HEK293 (cell line): Measurements from ENCODE around the gene MOG.

Experiments
- CTCF ChIA-PET: fragments of 350-600 bp; formaldehyde crosslinking; extraction: SDS; loops from one replicate; lab custom pipeline; 2021; ENCODE audit warnings: antibody characterized with exemption; lab: Yijun Ruan, JAX
- POLR2A ChIA-PET: fragments of 300-600 bp; formaldehyde crosslinking; extraction: SDS; loops from one replicate; lab custom pipeline; 2020; ENCODE audit warnings: antibody characterized with exemption, inconsistent platforms; lab: Yijun Ruan, JAX
- H3K27ac ChIP-seq: fragments of 200-500 bp; sonication (Bioruptor generic); 2 replicates; pipeline ENCODE4 v1.5.1; 2014; ENCODE audit warnings: low read depth, low read length, control low read depth, inconsistent platforms; ENCODE audit errors: extremely low read depth
- H3K36me3 ChIP-seq, 2 experiments: fragments of 200-500 bp in 1 of 2; sonication (Bioruptor generic) in 1 of 2; 1 replicate in 1 of 2; 2 replicates in 1 of 2; pipeline ENCODE4 v1.5.1; 2014 to 2017; ENCODE audit warnings: inconsistent platforms in 2 of 2, low read length in 2 of 2; ENCODE audit not compliant: control insufficient read depth in 2 of 2, insufficient read depth in 1 of 2
- H3K4me1 ChIP-seq: fragments of 200-500 bp; sonication (Bioruptor generic); 2 replicates; pipeline ENCODE4 v1.5.1; 2014; ENCODE audit warnings: mild to moderate bottlenecking, low read length, inconsistent platforms; ENCODE audit not compliant: control insufficient read depth, insufficient read depth
- H3K4me3 ChIP-seq: 2 replicates; pipeline ENCODE4 v1.5.1; 2011; ENCODE audit warnings: low read depth, mild to moderate bottlenecking, control low read depth, low read length, moderate library complexity
- H3K9me3 ChIP-seq: fragments of 200-500 bp; sonication (Bioruptor generic); 2 replicates; pipeline ENCODE4 v1.5.1; 2014; ENCODE audit warnings: low read depth, low read length, inconsistent platforms; ENCODE audit not compliant: control insufficient read depth, insufficient read depth
- BCL11B ChIP-seq: fragments of 450-650 bp; formaldehyde crosslinking; IDR thresholded peaks from 2 replicates; pipeline ENCODE4 v1.5.1; 2016; ENCODE audit warnings: low read depth, missing biosample characterization, missing genetic modification characterization
- EGR2 ChIP-seq: fragments of 450-650 bp; formaldehyde crosslinking; IDR thresholded peaks from 2 replicates; pipeline ENCODE4 v1.5.1; 2016; ENCODE audit warnings: low read depth, missing biosample characterization, missing genetic modification characterization
- FEZF1 ChIP-seq: fragments of 450-650 bp; formaldehyde crosslinking; IDR thresholded peaks from 2 replicates; pipeline ENCODE4 v1.5.1; 2016; ENCODE audit warnings: missing biosample characterization, missing genetic modification characterization
- HOXD13 ChIP-seq: sonication (generic); formaldehyde crosslinking; IDR thresholded peaks from 2 replicates; pipeline ENCODE4 v1.8.0; 2022; ENCODE audit warnings: missing genetic modification reagents, borderline replicate concordance
- IKZF3 ChIP-seq: fragments of 450-650 bp; IDR thresholded peaks from 2 replicates; pipeline ENCODE4 v1.5.0; 2018; ENCODE audit warnings: missing biosample characterization, mild to moderate bottlenecking, missing genetic modification characterization, moderate library complexity
- ZBTB1 ChIP-seq: fragments of 450-650 bp; formaldehyde crosslinking; IDR thresholded peaks from 2 replicates; pipeline ENCODE4 v1.5.1; 2016; ENCODE audit warnings: missing biosample characterization, missing genetic modification characterization
- ZBTB20 ChIP-seq: fragments of 450-650 bp; formaldehyde crosslinking; IDR thresholded peaks from 2 replicates; pipeline ENCODE4 v1.5.1; 2016; ENCODE audit warnings: missing biosample characterization, missing genetic modification characterization
- ZFP41 ChIP-seq: fragments of 450-650 bp; formaldehyde crosslinking; IDR thresholded peaks from 2 replicates; pipeline ENCODE4 v1.5.1; 2016; ENCODE audit warnings: missing biosample characterization, missing genetic modification characterization, borderline replicate concordance
- ZNF10 ChIP-seq: fragments of 450-650 bp; formaldehyde crosslinking; IDR thresholded peaks from 2 replicates; pipeline ENCODE4 v1.5.1; 2017; ENCODE audit warnings: missing biosample characterization, missing genetic modification characterization
- ZNF121 ChIP-seq: fragments of 450-650 bp; formaldehyde crosslinking; IDR thresholded peaks from 2 replicates; pipeline ENCODE4 v1.5.1; 2016; ENCODE audit warnings: missing biosample characterization, missing genetic modification characterization
- ZNF140 ChIP-seq: fragments of 450-650 bp; formaldehyde crosslinking; IDR thresholded peaks from 2 replicates; pipeline ENCODE4 v1.5.1; 2016; ENCODE audit warnings: missing biosample characterization, missing genetic modification characterization
- ZNF169 ChIP-seq: fragments of 450-650 bp; formaldehyde crosslinking; IDR thresholded peaks from 2 replicates; pipeline ENCODE4 v1.5.1; 2016; ENCODE audit warnings: missing biosample characterization, missing genetic modification characterization
- ZNF174 ChIP-seq: fragments of 450-650 bp; formaldehyde crosslinking; IDR thresholded peaks from 2 replicates; pipeline ENCODE4 v1.5.0; 2017; ENCODE audit warnings: missing biosample characterization, mild to moderate bottlenecking, missing genetic modification characterization
- ZNF19 ChIP-seq: fragments of 450-650 bp; formaldehyde crosslinking; IDR thresholded peaks from 2 replicates; pipeline ENCODE4; 2016; ENCODE audit warnings: missing biosample characterization, missing genetic modification characterization, low read depth
- ZNF24 ChIP-seq: fragments of 450-650 bp; formaldehyde crosslinking; IDR thresholded peaks from 2 replicates; pipeline ENCODE4 v1.5.1; 2016; ENCODE audit warnings: missing biosample characterization, missing genetic modification characterization
- ZNF266 ChIP-seq: fragments of 450-650 bp; formaldehyde crosslinking; IDR thresholded peaks from 2 replicates; pipeline ENCODE4 v1.5.1; 2016; ENCODE audit warnings: missing biosample characterization, missing genetic modification characterization, low read depth
- ZNF426 ChIP-seq: fragments of 450-650 bp; formaldehyde crosslinking; IDR thresholded peaks from 2 replicates; pipeline ENCODE4 v1.5.1; 2017; ENCODE audit warnings: missing biosample characterization, missing genetic modification characterization, mild to moderate bottlenecking, inconsistent platforms, moderate library complexity
- ZNF513 ChIP-seq: fragments of 450-650 bp; IDR thresholded peaks from 2 replicates; pipeline ENCODE4 v1.5.1; 2018; ENCODE audit warnings: missing biosample characterization, missing genetic modification characterization
- ZNF521 ChIP-seq: fragments of 450-650 bp; formaldehyde crosslinking; IDR thresholded peaks from 2 replicates; pipeline ENCODE4 v1.5.1; 2017; ENCODE audit warnings: missing biosample characterization, mild to moderate bottlenecking, missing genetic modification characterization
- ZNF571 ChIP-seq: fragments of 450-650 bp; formaldehyde crosslinking; IDR thresholded peaks from 2 replicates; pipeline ENCODE4 v1.5.0; 2017; ENCODE audit warnings: missing biosample characterization, missing genetic modification characterization
- ZNF670 ChIP-seq: fragments of 450-650 bp; formaldehyde crosslinking; IDR thresholded peaks from 2 replicates; pipeline ENCODE4 v1.5.1; 2016; ENCODE audit warnings: missing biosample characterization, missing genetic modification characterization, low read depth
- ZNF692 ChIP-seq: fragments of 450-650 bp; formaldehyde crosslinking; IDR thresholded peaks from 2 replicates; pipeline ENCODE4 v1.5.1; 2016; ENCODE audit warnings: missing biosample characterization, missing genetic modification characterization
- ZNF768 ChIP-seq: fragments of 450-650 bp; formaldehyde crosslinking; IDR thresholded peaks from 2 replicates; pipeline ENCODE4 v1.5.1; 2018; ENCODE audit warnings: missing biosample characterization, mild to moderate bottlenecking, missing genetic modification characterization
- ZNF776 ChIP-seq: fragments of 450-650 bp; formaldehyde crosslinking; IDR thresholded peaks from 2 replicates; pipeline ENCODE4 v1.5.0; 2017; ENCODE audit warnings: missing biosample characterization, missing genetic modification characterization, borderline replicate concordance
- ZNF777 ChIP-seq: fragments of 450-650 bp; formaldehyde crosslinking; IDR thresholded peaks from 2 replicates; pipeline ENCODE4 v1.5.1; 2017; ENCODE audit warnings: missing biosample characterization, missing genetic modification characterization, borderline replicate concordance
- ZNF792 ChIP-seq: fragments of 450-650 bp; formaldehyde crosslinking; IDR thresholded peaks from 2 replicates; pipeline ENCODE4 v1.5.1; 2016; ENCODE audit warnings: missing biosample characterization, missing genetic modification characterization
- ZNF843 ChIP-seq: fragments of 450-650 bp; formaldehyde crosslinking; IDR thresholded peaks from 2 replicates; pipeline ENCODE4 v1.5.1; 2016; ENCODE audit warnings: missing biosample characterization, missing genetic modification characterization
- ZSCAN18 ChIP-seq: fragments of 450-650 bp; formaldehyde crosslinking; IDR thresholded peaks from 2 replicates; pipeline ENCODE4 v1.5.1; 2016; ENCODE audit warnings: missing biosample characterization, missing genetic modification characterization
- ZSCAN30 ChIP-seq: fragments of 450-650 bp; IDR thresholded peaks from 2 replicates; pipeline ENCODE4 v1.5.1; 2018; ENCODE audit warnings: missing biosample characterization, mild to moderate bottlenecking, missing genetic modification characterization, moderate library complexity
- TF ChIP-seq, protein P1 (sequence below): fragments of 450-650 bp; formaldehyde crosslinking; IDR thresholded peaks from 2 replicates; pipeline ENCODE4 v1.5.1; 2016; ENCODE audit warnings: missing biosample characterization, missing genetic modification characterization
- TF ChIP-seq, protein P2 (sequence below): fragments of 450-650 bp; formaldehyde crosslinking; IDR thresholded peaks from 2 replicates; pipeline ENCODE4 v1.5.1; 2016; ENCODE audit warnings: missing biosample characterization, missing genetic modification characterization

MOG gene

GRCh38 chr6:29656798-29657197 lies at the start of gene MOG:
MOG (plus strand) TSS chr6:29657092; CDS start chr6:29657210, 118 bp downstream.
- no peak for TF ChIP-seq ZNF10 (tag by site-specific recombination)
- TF ChIP-seq ZNF521 (tag by site-specific recombination): no peak
- TF ChIP-seq ZNF426: no peak
- TF ChIP-seq, protein P1, sequence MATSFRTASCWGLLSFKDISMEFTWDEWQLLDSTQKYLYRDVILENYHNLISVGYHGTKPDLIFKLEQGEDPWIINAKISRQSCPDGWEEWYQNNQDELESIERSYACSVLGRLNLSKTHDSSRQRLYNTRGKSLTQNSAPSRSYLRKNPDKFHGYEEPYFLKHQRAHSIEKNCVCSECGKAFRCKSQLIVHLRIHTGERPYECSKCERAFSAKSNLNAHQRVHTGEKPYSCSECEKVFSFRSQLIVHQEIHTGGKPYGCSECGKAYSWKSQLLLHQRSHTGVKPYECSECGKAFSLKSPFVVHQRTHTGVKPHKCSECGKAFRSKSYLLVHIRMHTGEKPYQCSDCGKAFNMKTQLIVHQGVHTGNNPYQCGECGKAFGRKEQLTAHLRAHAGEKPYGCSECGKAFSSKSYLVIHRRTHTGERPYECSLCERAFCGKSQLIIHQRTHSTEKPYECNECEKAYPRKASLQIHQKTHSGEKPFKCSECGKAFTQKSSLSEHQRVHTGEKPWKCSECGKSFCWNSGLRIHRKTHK (tag by site-specific recombination): no peak
- no peak for TF ChIP-seq BCL11B (tag by site-specific recombination)
- TF ChIP-seq IKZF3 (tag by site-specific recombination): no peak
- no peak for TF ChIP-seq ZNF24
- no peak for TF ChIP-seq ZNF513
- no peak for TF ChIP-seq ZNF19 (tag by site-specific recombination)
- no peak for TF ChIP-seq ZNF266
- TF ChIP-seq ZNF843 (tag by site-specific recombination): no peak
- TF ChIP-seq ZNF670 (tag by site-specific recombination): no peak
- no peak for TF ChIP-seq ZNF768 (tag by site-specific recombination)
- TF ChIP-seq ZNF776: no peak
- TF ChIP-seq ZBTB20 (tag by site-specific recombination): no peak
- no peak for TF ChIP-seq ZNF121
- no peak for TF ChIP-seq ZBTB1 (tag by site-specific recombination)
- TF ChIP-seq, protein P2, sequence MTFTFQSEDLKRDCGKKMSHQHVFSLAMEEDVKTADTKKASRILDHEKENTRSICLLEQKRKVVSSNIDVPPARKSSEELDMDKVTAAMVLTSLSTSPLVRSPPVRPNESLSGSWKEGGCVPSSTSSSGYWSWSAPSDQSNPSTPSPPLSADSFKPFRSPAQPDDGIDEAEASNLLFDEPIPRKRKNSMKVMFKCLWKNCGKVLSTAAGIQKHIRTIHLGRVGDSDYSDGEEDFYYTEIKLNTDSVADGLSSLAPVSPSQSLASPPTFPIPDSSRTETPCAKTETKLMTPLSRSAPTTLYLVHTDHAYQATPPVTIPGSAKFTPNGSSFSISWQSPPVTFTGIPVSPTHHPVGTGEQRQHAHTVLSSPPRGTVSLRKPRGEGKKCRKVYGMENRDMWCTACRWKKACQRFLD: no peak
- no peak for TF ChIP-seq HOXD13 (CRISPR knock-in tag)
- no peak for TF ChIP-seq ZFP41 (tag by site-specific recombination)
- POLR2A ChIA-PET: no interaction called here
- no peak within 1 kb of the TSS for H3K27ac ChIP-seq
- H3K9me3 ChIP-seq: no peaks in the 10 kb centered on the region
- no peaks in the 10 kb centered on the region for H3K36me3 ChIP-seq
- H3K4me1 ChIP-seq: no peaks in the 10 kb centered on the region; the same call in 1 of the 2 replicates
- H3K4me3 ChIP-seq: no peak within 1 kb of the TSS
- CTCF ChIA-PET: interaction anchor here (0.6 to 10.5 kb wide), 10 partner anchors 6 to 94 kb away, joined by 3 to 287 read pairs (median 4); no protein-coding TSS in a partner anchor

DNA sequence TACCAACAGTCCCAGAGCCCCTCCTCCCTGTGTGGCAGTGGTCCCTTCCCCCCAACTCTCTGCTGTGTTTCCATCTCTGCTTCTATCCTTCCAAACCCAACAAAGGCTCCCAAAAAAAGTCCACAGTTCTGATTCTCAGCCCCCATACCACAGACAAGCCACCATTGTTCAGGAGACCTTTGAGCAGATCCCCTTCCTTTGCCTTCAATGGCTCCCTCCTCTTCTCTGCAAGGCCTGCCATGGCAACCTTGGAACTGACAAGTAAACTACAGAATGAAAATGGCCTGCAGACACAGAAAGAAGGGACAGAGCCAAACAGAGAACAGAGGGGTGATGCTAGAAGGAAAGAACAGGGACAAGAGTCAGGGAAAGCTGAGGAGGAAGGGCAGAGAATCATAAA lies 48.8 kb upstream of the MOG start:
- Histone ChIP-seq H3K4me3 (no peak overlapping the region), H3K27ac (no peak overlapping the region), H3K9me3 (no peaks in the 10 kb centered on the region), H3K36me3 (peaks cover 52 to 99% of the 10 kb centered on the region in 2 experiments), H3K4me1 (no peaks in the 10 kb centered on the region)
- TF ChIP-seq ZNF174 (tag by site-specific recombination): no peak
- no peak for TF ChIP-seq FEZF1 (tag by site-specific recombination)
- no peak for TF ChIP-seq EGR2
- TF ChIP-seq ZNF670 (tag by site-specific recombination): no peak
- no peak for TF ChIP-seq ZNF692 (tag by site-specific recombination)
- no peak for TF ChIP-seq ZNF140 (tag by site-specific recombination)
- TF ChIP-seq ZNF571 (tag by site-specific recombination): no peak
- no peak for TF ChIP-seq ZNF768 (tag by site-specific recombination)
- TF ChIP-seq ZNF777 (tag by site-specific recombination): no peak
- TF ChIP-seq ZNF169 (tag by site-specific recombination): no peak
- no peak for TF ChIP-seq ZNF792 (tag by site-specific recombination)
- no peak for TF ChIP-seq ZSCAN30 (tag by site-specific recombination)
- no peak for TF ChIP-seq ZSCAN18 (tag by site-specific recombination)
- CTCF ChIA-PET: interaction anchor here (0.6 to 2.7 kb wide), 2 partner anchors 10 to 178 kb away, joined by 3 to 15 read pairs; no protein-coding TSS in a partner anchor
- POLR2A ChIA-PET: interaction anchor here (2.0 kb wide), 1 partner anchor 9 kb away, joined by 5 read pairs; no protein-coding TSS in a partner anchor
